Stimulated activated CD8-positive, alpha-beta memory T cell treated with anti-CD3 and anti-CD28 coated beads, Interleukin-4, amount 100 ng/mL, for 48 hours (primary cell): ENCODE results near the gene PLK1.

ENCODE experiments used
- DNase-seq: peaks from one replicate; pipeline ENCODE4 v3.0.0-alpha.2; 2020

PLK1 gene

DNA sequence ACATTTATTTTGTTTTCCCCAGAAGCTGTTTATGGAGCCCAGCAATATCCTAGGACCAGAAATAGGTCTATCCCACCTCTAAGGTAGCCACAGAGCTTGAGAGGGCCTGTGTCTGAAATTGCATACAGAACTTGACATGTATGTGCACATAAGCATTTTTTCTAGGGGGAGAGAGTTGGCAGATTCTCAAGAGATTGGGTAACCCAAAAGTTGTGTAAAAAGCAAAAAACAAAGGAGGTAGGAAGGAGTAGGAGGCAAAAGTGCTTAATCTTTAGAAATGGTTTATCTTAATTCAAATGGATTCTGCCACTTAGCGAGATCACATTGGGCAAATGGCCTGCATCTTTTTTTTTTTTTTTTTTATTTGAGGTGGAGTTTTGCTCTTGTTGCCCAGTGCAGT, 3.5 kb downstream of the PLK1 start:
- no peak for DNase-seq

DNA sequence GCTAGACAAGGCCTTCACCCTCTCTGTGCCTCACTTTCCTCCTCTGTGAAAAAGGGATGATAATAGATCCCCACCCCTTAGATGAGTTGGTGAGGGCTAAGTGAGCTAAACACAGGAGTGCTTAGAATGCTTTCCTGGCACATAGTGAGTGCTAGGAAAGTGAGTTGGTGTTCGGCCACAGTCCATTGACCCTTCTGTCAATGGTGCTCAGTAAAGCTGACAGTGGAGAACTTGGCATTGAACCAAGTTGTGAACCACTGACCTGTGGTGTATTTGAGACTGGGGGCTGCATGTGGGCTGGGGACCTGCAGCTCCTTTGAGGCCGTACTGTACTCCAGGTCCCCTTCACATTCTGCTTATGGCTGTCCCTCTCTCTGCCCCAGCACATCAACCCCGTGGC, 4.8 kb downstream of the PLK1 start:
- DNase-seq: no peak

DNA sequence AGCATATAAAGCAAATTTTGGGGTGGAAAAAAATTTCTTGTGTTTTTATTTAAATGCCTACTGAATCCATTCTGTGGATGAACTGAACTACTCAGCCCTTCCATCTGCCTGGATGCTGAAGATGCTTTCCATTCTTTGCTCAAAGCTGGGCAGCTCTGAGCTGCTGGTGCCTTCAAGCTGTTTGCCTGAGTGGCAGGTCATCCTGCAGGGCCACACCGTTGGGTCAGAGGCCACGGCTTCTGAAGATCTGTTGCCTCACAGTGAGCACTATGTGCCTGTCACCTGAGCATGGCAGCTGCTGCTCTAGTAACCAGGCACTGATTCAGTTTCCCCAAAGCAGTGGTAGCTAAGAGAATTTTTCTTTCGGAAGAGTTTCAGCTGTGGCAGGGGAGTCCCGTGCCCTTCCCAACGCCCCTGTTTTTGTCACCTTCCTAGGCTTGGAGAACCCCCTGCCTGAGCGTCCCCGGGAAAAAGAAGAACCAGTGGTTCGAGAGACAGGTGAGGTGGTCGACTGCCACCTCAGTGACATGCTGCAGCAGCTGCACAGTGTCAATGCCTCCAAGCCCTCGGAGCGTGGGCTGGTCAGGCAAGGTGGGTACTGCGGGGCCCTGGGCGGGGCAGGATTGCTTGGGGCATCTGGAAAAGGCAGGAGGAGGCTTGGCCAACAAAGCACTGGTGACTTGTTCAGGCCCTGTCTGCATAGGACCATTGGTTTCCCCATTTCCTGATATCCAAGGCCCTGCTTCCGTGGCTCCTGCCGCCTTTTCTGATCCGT, 8.5 kb downstream of the PLK1 start:
- no peak for DNase-seq

DNA sequence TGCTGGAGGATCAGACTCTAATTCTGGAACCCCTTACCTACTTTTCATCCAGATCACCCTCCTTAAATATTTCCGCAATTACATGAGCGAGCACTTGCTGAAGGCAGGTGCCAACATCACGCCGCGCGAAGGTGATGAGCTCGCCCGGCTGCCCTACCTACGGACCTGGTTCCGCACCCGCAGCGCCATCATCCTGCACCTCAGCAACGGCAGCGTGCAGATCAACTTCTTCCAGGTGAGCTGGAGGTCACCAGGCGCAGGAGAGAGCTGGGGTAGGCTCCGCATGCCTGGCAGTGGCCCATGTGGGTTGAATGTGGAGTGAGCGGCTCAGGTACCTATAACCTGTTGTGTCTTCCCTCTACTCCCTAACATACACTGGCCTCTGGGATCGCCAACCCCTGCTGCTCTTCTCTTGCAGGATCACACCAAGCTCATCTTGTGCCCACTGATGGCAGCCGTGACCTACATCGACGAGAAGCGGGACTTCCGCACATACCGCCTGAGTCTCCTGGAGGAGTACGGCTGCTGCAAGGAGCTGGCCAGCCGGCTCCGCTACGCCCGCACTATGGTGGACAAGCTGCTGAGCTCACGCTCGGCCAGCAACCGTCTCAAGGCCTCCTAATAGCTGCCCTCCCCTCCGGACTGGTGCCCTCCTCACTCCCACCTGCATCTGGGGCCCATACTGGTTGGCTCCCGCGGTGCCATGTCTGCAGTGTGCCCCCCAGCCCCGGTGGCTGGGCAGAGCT, 10.9 kb downstream of the PLK1 start:
- no peak for DNase-seq

DNA sequence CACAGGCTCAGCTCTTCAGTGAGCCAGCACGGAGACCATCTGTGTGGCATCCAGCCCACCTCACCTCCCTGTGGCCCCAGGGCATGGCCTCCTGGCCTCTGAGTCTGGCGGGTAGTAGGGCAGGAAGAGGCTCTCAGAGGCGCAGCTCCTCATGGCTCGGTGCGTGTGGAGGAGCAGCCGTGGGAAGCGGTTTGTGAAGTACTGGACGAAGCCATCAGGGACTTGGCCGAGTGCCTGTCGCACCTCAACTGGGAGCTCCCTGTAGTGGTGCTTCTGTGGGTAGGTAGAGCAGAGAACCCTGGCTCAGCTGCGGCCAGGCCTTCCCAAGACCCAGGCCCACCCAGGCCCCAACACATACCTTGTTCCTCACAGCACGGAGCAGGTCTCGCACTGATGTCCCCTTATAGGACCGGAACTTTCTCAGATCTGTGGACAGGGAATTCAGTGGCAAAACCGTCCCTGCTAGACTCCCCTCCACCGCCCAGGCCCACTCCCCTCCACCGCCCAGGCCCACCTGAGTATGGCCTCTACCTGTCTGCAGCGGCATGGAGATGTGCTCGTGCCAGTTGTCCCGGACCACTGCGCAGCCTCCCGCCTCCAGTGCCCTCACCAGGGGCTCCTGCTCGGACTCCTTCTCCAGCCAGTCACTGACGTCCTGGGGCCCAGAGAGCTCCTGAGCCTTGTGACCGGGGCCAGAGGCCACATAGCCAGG, 12.2 kb downstream of the PLK1 start:
- no peak for DNase-seq

DNA sequence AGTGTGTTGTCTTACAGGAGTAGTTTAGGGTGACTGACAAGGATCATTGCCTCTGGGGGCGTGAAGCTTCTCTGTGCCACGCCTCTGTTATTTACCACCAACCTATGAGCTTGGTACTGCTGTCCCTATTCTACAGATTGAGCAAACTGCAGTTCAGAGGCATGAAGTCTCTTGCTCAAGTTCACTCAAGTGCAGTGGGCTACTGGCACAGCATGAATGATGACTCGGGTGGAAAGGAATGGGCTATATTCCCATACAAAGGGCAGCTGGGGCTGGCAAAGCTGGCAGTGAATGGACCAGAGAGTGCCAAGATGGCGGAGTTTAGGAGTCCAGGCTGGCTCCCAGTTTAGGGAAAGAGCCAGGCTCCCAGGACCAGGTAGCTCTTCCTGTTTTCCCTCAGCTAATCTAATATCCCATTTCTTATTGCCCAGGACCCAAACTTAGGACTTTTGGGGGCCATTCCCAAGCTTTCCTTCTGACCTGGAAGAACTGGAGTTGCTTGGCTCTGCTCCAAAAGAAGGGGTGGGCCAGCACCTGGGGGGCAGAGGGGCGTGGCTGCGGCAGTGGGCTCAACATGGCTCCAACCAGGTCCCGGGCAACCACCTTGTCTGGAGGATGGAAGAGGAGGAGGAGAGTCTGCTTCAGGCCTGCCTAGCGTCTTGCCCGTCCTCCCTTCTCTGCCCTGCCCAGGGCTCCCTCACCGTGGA, 12.9 kb downstream of the PLK1 start:
- no peak for DNase-seq

DNA sequence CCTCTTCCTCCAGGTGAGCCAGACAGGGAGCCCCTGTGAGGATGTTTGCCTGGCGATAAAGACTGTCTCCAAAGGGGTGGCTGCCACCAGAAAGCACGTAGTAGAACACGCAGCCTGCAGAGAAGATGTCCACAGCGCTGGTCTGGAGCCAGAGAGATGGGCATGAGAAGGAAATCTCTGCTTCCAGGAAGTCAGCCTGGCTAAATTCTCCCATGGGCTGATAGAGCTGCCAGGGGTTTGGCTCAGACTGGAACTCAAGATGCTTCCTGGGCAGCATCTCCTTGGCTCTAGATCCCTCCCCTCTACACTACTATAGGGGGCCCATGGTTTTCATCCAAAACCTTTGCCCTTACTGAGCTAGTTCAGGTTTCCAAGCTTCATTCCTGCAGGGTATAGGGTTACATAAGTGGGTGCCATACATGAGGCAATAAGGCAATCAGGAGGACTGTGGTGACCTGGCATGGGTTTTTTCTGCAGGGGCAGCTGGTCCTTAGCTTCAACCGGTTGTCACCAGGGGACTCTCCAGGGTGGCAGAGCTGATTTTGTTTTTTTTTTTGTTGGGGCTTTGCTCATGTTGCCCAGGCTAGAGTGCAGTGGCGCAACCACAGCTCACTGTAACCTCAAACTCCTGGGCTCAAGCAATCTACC, 13.6 kb downstream of the PLK1 start:
- no peak for DNase-seq

DNA sequence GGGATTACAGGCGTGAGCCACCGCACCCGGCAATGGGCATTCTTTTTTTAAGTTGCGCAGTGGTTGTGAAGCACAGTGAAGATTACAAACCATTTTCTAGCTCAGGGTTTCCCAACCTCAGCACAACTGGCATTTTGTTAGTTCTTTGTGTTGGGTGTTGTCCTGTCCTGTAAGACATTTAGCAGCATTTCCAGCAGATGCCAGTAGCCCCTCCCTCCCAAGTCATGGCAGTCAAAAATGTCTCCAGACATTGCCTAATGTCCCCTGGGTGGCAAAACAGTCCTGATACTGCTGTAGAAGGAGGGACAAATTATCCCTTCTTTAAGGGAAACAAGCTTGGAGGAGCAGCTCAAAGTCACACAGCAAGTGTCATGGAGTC, 15.6 kb downstream of the PLK1 start:
- DNase-seq: no peak

DNA sequence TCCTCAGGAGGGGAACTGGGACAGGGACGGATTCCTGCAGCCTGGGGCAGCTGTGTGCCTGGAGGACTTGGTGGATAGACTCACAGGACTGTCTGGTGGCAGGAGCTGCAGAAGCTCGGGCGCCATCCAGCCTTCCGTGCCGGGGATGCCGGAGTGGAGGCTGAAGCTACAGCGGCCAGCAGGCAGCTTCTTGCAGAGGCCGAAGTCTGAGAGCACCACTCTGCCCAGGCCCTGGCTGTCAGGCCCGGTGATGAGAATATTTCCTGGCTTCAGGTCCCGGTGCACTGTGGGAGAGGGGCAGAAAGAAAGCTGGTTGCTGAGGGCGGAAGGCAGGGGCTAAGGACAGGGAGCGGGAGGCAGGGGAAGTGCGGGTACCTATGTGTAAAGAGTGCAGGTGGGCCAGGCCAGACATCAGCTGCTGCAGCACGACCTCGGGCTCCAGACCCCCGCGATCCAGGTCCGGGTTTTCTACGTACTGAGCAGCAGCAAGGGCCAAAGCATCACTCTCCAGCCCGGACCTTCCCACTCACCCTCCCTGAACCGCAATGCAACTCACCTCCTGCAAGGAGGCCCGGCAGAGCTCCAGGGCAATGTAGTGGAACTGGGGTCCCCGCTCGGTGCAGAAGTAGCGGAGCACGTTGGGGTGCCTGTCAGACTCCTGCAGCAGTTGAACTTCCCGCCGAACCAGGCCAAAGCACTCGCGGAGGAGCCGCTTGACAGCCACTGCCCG, 16.1 kb downstream of the PLK1 start:
- no peak for DNase-seq

DNA sequence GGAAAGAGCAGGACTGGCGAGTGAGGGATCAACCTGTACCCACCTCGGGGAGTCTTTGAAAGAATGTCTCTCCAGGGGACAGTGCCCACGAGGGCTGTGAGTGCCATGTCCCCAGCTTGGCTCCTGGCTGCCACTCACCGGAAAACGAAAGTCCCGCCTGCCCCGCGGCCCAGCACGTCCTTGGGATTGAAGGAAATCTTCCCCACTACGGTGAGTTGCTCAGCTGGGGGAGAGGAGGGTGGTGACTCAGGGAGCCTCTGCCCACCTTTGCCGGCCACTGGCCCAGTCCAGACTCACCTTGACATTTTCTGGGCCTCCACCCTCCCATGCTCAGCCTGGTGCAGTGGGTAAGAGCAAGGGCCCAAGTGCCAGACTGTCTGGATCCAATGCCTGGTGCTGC, 17.1 kb downstream of the PLK1 start:
- no peak for DNase-seq

DNA sequence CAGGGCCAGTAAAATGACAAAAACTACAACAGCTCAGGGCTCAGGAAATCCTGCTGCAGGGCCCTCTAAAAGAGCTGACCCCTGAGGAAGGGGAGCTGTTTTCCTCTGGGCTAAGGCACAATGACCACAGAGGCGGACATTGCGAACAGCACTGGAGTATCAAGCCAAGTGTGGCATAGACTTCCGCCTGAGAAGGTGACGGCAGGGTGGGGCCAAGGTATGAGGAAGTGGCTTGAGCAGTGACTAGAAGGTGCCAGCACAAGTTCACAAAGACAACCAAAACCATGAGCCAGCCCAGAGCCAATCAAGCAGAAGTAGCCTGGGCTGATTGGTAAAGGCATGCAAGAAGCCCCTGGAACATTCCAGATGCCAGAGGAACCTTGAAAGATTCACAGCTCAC, 20.4 kb downstream of the PLK1 start:
- no peak for DNase-seq

DNA sequence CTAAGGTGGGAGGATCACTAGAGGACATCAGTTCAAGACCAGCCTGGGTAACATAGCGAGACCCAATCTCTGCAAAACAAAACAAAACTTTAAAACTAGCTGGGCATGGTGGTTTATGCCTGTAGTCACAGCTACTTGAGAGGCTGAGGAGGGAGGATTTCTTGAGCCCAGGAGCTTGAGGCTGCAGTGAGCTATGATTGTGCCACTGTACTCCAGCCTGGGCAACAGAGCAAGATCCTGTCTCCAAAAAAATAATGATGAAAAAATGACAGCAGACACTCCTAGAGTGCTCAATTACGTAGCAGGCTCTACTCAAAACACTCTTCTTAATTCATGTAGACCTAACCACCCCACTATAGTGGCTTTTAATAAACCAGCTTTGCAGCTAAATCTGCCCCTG, 21.4 kb downstream of the PLK1 start:
- no peak for DNase-seq

DNA sequence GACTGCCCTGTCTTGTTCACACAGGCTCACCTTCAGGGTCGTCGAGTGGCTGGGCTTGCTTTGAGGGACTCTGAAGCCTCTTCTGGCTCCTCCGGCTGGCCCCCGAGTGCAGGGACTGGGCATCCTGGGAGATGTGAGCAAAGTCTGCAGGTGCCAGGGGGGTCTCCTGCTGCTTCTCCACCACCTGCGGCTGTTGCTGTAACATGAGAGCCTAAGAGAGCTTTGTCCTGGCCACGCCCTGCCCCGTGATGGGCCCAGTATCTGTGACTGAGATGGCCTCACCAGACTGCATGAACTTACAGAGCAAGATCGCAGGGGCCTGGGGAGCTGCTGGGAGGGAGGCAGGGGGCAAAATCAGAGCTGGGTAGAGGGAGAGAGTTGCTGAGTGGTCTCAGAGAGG, 21.8 kb downstream of the PLK1 start:
- DNase-seq: no peak

DNA sequence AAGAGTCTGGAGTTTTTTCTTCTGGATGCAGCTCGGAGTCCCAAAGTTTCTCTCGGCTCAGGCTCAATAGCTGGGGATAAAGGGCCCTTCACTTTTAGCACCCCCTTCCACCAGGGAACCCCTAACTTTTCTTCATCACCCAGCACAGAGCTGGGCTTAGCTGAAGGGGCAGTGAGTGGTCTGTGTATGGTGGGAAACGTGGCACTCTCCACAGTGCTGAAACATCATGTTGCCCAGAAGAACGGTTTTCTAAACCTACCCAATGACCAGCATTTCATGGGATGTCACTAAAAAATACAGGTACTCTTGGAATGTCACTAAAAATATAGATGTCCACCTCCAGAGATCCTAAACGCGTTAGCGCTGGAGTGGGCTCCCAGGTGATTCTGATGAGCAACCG, 22.4 kb downstream of the PLK1 start:
- DNase-seq: no peak

DNA sequence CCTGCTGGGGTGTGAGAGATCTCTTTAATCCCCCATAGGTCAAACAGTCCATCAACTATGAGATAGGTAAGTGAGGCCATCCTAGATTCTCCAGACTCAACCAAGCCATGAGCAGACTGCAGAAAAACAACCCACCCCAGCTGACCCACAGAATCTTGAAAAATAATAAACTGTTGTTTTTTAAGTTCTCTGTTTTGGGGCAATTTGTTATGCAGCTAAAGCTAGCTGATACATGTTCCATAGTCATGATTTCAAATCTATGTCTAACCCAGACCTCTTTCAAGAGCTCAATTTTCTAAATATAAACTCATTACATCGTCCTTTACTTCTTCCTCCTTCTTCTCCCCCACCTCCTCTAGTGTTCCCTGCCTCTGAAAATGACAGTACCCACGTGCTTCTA, 24.3 kb downstream of the PLK1 start:
- no peak for DNase-seq

DNA sequence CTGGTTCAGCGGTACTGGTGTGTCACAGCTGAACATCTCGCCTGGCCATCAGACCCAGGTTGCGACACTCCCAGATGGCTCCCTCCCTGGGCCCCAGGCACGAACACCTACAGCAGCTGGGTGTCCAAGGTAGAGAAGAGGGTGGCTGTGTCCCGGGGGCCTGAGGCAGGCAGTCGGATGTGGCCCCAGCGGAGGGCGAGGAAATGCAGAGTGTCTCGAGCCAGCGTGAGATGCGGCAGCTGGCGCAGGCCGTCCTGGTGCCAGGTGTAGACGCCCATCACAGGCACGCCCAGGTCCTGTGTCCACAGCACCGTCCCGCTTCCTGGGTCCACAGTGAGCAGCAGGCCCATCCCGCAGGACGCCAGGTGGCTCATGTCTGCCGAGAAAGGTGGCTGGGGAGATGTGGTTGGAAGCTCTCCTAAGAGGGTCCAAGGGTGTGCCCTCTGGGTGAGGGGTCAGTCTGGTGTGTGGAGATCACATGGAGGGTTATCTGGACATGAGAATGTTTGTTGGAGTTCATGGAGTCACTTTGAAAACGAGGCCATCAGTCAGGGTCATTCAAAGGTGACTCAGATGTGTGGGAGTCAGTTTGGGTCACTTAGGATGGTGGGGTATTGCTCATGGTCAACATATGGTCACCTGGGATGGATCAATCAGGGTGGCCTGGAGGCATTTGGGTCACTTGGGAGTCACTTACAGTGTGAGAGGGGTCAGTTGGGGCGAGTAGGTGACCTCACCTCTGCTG, 26.3 kb downstream of the PLK1 start:
- DNase-seq: no peak

DNA sequence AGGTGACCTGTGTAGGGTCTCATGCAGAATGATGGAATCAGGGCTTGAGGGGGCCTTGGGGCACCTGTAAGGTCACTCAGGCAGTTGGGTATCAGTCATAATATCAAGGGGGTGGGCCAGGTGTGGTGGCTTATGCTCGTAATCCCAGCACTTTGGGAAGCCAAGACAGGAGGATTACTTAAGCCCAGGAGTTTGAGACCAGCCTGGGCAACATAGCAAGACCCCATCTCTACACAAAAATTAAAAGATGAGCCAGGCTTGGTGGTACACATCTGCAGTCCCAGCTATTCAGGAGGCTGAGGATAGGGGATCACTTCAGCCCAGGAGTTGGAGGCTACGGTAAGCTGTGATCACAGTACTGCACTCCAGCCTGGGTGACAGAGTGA, 26.8 kb downstream of the PLK1 start:
- DNase-seq: no peak

DNA sequence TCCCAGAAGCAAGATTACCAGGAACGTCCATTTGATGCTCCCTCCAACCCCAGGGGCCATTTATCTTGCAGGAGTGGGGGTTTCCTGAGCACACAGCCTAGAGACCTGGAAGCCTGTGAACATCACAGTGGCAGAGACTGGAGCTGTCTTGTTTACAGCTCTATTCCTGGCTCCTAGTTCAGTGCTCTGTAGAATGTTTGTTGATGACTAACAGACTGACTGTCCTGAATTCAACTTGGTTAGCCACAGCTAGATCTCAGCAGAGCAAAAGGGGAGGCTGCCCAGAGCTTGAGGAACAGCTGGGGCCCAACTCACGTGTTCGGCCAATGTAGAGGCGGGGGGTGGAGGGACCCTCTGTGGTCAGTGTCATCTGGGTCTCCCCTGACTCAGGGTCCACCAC, 27.8 kb downstream of the PLK1 start:
- no peak for DNase-seq

DNA sequence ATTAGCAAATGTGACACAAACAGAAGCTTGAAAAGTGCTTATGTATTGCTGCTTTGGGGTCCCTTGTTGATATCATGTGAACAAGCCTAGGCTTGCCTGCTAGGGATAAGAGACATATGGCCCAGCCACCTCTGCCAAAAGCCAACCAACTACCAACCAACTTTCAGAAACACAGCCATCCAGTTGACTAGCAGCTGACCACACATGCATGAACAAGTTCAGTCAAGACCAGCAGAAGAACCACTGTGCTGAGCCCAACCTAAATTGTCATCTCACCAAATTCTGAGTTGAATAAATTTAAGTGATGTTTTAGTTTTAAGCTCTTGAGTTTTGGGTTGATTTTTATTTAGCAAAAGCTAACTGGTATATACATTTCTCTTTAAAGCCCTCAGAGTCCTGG, 30.8 kb downstream of the PLK1 start:
- DNase-seq: no peak

DNA sequence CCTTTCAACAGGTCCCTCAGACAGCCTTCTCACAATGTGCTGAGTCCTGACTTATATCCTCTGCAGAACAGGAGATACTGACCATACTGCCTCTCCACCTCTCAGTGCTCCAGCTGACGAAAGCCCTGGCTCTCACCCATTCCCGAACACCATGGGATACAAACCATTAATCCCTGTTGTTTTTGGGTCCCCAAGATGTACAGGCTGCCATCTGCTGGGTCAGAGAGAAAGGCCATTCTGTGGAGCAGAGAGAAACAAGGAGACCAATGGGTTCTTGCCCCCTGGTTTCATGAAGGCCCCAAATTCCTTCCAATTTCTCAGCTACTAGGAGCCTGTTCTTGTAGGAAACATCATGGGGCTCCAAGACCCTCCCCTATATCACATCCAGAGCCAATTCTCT, 31.3 kb downstream of the PLK1 start:
- DNase-seq: no peak

DNA sequence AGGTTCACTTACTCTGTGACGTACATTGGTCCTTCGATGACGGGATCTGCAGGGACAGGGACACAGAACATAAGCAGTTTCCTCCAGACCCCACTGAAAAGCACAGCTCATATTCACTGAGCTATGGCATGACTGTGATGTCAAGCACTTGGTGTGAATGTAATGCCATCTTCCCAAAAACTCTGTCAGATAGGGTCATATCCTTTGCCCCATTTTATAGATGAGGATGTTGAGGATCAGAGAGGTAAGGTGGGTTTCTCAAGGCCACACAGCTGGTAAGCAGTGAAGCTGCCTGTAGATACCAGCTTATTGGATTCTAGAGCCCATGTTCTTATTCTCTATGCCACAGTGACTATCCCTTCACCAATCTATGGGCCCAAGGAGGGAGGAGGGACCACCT, 31.8 kb downstream of the PLK1 start:
- no peak for DNase-seq

DNA sequence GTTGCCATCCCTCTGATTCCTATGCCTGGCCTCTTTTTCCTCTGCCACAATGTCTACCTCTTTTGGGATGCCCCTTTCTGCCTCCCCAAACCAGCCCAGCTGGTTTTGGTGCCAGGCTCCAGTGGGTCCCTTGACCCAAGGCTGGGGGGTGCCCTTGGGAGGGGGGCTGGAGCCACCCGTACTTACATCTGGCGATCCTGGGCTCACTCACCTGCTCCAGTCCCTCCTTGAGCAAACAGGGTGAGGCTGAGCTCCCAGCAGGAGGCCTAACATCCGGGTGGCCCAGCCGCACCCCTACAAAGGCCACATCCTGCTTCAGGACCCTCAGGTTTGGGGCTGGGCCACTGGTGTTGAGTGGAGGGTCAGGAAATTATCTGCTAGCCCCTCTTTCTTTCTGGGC, 33.1 kb downstream of the PLK1 start:
- no peak for DNase-seq
